IMR-90 (cell line): ENCODE measurements around the gene SCLY.

Experiments
- CEBPB ChIP-seq: IDR thresholded peaks from 2 replicates; pipeline ENCODE4 v1.6.1; 2012; ENCODE audit warnings: low read depth, low read length, improper control_type of control experiment
- FOS ChIP-seq: fragments of 150-350 bp; IDR thresholded peaks from 2 replicates; pipeline ENCODE4 v1.6.1; 2016; ENCODE audit warnings: low read depth, low read length
- MAZ ChIP-seq: IDR thresholded peaks from 2 replicates; pipeline ENCODE4 v1.6.1; 2012; ENCODE audit warnings: low read depth, mild to moderate bottlenecking, low read length, improper control_type of control experiment, moderate library complexity, borderline replicate concordance
- MXI1 ChIP-seq: IDR thresholded peaks from 2 replicates; pipeline ENCODE4 v1.6.1; 2012; ENCODE audit warnings: low read depth, mild to moderate bottlenecking, low read length, moderate library complexity, borderline replicate concordance
- POLR2A ChIP-seq: IDR thresholded peaks from 2 replicates; pipeline ENCODE4 v1.6.1; 2012; ENCODE audit warnings: mild to moderate bottlenecking, low read depth, low read length
- RAD21 ChIP-seq: IDR thresholded peaks from 2 replicates; pipeline ENCODE4 v1.6.1; 2012; ENCODE audit warnings: low read length, improper control_type of control experiment
- RCOR1 ChIP-seq: IDR thresholded peaks from 2 replicates; pipeline ENCODE4 v1.6.1; 2012; ENCODE audit warnings: mild to moderate bottlenecking, low read length, improper control_type of control experiment; ENCODE audit not compliant: insufficient replicate concordance
- RFX5 ChIP-seq: IDR thresholded peaks from 2 replicates; pipeline ENCODE4 v1.8.0; 2012; ENCODE audit warnings: low read depth, mild to moderate bottlenecking, low read length, moderate library complexity
- TF ChIP-seq, protein P1 (sequence below): conservative IDR thresholded peaks from 2 replicates; pipeline ENCODE4 v1.5.1; 2012; ENCODE audit warnings: mild to moderate bottlenecking, low read depth, low read length, improper control_type of control experiment
- TF ChIP-seq, protein P2 (sequence below): fragments of 150-350 bp; IDR thresholded peaks from 2 replicates; pipeline ENCODE4 v1.6.1; 2017; ENCODE audit warnings: mild to moderate bottlenecking, antibody characterized with exemption, low read length, low read depth
- TF ChIP-seq, protein P3 (sequence below): fragments of 150-350 bp; IDR thresholded peaks from 2 replicates; pipeline ENCODE4 v1.6.1; 2016; ENCODE audit warnings: low read depth, mild to moderate bottlenecking, low read length, moderate library complexity, borderline replicate concordance

DNA sequence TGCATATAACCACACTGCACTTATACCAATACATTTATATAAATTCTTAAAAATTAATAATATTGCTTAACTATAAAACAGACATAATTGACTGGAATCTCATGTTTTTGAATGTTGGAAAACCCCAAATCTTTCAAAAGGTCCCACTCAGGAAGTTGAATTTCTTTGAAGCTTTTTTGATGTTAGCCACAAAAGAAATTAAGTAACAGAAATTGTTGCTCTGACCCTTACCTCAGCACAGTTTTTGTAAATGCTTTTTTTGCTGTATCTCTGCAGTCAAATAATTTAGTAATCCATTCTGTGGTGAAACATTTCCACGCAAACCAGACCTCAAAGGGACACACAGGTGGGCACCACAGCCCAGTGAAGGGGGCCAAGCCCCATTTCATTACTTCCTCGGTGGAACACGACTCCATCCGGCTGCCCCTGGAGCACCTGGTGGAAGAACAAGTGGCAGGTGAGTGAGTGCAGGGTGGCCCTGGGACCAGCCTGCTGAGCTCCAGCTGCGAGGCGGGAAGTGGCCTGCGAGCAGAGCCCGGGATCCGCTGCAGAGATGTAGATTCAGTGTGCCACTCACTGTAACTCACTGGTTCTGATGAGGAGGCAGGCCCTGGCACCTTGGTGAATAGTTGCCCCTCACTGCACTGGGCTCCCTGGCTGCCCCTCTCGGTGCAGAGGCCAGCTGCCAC, 8.4 kb downstream of the SCLY start:
- TF ChIP-seq, protein P1, sequence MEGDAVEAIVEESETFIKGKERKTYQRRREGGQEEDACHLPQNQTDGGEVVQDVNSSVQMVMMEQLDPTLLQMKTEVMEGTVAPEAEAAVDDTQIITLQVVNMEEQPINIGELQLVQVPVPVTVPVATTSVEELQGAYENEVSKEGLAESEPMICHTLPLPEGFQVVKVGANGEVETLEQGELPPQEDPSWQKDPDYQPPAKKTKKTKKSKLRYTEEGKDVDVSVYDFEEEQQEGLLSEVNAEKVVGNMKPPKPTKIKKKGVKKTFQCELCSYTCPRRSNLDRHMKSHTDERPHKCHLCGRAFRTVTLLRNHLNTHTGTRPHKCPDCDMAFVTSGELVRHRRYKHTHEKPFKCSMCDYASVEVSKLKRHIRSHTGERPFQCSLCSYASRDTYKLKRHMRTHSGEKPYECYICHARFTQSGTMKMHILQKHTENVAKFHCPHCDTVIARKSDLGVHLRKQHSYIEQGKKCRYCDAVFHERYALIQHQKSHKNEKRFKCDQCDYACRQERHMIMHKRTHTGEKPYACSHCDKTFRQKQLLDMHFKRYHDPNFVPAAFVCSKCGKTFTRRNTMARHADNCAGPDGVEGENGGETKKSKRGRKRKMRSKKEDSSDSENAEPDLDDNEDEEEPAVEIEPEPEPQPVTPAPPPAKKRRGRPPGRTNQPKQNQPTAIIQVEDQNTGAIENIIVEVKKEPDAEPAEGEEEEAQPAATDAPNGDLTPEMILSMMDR = no peak
- TF ChIP-seq RAD21 (no peak), FOS (no peak), POLR2A (no peak), RFX5 (no peak), MXI1 (no peak), MAZ (no peak), CEBPB (no peak), RCOR1 (no peak)
- TF ChIP-seq, protein P2, sequence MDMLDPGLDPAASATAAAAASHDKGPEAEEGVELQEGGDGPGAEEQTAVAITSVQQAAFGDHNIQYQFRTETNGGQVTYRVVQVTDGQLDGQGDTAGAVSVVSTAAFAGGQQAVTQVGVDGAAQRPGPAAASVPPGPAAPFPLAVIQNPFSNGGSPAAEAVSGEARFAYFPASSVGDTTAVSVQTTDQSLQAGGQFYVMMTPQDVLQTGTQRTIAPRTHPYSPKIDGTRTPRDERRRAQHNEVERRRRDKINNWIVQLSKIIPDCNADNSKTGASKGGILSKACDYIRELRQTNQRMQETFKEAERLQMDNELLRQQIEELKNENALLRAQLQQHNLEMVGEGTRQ = no peak
- TF ChIP-seq, protein P3, sequence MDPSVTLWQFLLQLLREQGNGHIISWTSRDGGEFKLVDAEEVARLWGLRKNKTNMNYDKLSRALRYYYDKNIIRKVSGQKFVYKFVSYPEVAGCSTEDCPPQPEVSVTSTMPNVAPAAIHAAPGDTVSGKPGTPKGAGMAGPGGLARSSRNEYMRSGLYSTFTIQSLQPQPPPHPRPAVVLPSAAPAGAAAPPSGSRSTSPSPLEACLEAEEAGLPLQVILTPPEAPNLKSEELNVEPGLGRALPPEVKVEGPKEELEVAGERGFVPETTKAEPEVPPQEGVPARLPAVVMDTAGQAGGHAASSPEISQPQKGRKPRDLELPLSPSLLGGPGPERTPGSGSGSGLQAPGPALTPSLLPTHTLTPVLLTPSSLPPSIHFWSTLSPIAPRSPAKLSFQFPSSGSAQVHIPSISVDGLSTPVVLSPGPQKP = no peak
